AG08396 (cell line): Measurements from ENCODE around the gene INVS.
"Not testable (repeated sequence)": the region's sequence is repeated elsewhere in the genome, so short reads cannot be mapped to it uniquely, and the experiment has no call there.

Experiments used
- DNase-seq: peaks from one replicate; pipeline ENCODE4 v3.0.0; 2012; ENCODE audit warnings: low spot score, mixed read lengths

The INVS gene

GRCh38 chr9:100098887-100099721 lies at the start of gene INVS, which contains the start of gene ERP44:
INVS (plus strand) TSS chr9:100099243; CDS start chr9:100104522, 5,279 bp downstream.
ERP44 (minus strand) TSS chr9:100099000; CDS start chr9:100098840, 160 bp downstream.
- DNase-seq: peak; percentile 93

GRCh38 chr9:100049551-100049950 lies 49.5 kb upstream of the INVS start:
- DNase-seq: no peak

- no peak for DNase-seq
Observed at GRCh38 chr9:100052375-100052774, 46.7 kb upstream of the INVS start.

GRCh38 chr9:100056561-100056960 lies 42.5 kb upstream of the INVS start:
- no peak for DNase-seq

GRCh38 chr9:100057624-100058023 lies 41.4 kb upstream of the INVS start:
- DNase-seq: no peak

- DNase-seq: no peak
Observed at GRCh38 chr9:100058699-100059579, 40.1 kb upstream of the INVS start.

GRCh38 chr9:100062683-100063082 lies 36.4 kb upstream of the INVS start:
- DNase-seq: not testable (repeated sequence)

GRCh38 chr9:100063185-100063584 lies 35.9 kb upstream of the INVS start:
- DNase-seq: no peak

GRCh38 chr9:100064872-100065581 lies 34.0 kb upstream of the INVS start:
- no peak for DNase-seq

- DNase-seq: peak; percentile 24
Observed at GRCh38 chr9:100066539-100066938, 32.5 kb upstream of the INVS start.

- DNase-seq: not testable (repeated sequence)
Observed at GRCh38 chr9:100067990-100068389, 31.1 kb upstream of the INVS start.

GRCh38 chr9:100069068-100069467 lies 30.0 kb upstream of the INVS start:
- DNase-seq: not testable (repeated sequence)

- no peak for DNase-seq
Observed at GRCh38 chr9:100070104-100071041, 28.7 kb upstream of the INVS start.

- DNase-seq: no peak
Observed at GRCh38 chr9:100071271-100071670, 27.8 kb upstream of the INVS start.

- DNase-seq: no peak
Observed at GRCh38 chr9:100072805-100073204, 26.2 kb upstream of the INVS start.

GRCh38 chr9:100074093-100074492 lies 24.9 kb upstream of the INVS start:
- no peak for DNase-seq

- no peak for DNase-seq
Observed at GRCh38 chr9:100074989-100075388, 24.1 kb upstream of the INVS start.

- DNase-seq: not testable (repeated sequence)
Observed at GRCh38 chr9:100076256-100076655, 22.8 kb upstream of the INVS start.

- DNase-seq: peak; percentile 41
Observed at GRCh38 chr9:100082782-100083181, 16.3 kb upstream of the INVS start.

GRCh38 chr9:100083448-100084127 lies 15.5 kb upstream of the INVS start:
- no peak for DNase-seq

- no peak for DNase-seq
Observed at GRCh38 chr9:100084128-100084453, 15.0 kb upstream of the INVS start.
